GM19023 (cell line): Measurements from ENCODE around the gene FBXW11.

Experiments used
- ATAC-seq: cut with Tn5 transposase; IDR thresholded peaks from one replicate; pipeline ENCODE4 v1.9.1; 2021; ENCODE audit warnings: mild to moderate bottlenecking, moderate library complexity; ENCODE audit not compliant: unreplicated experiment

Gene FBXW11

GRCh38 chr5:172006321-172007174 is at the start of gene FBXW11:
FBXW11 (minus strand) TSS chr5:172006638; CDS start chr5:172006502, 136 bp downstream.
- ATAC-seq: peak; percentile 82

- no peak for ATAC-seq
Observed at GRCh38 chr5:172055996-172056395, 49.6 kb upstream of the FBXW11 start.

GRCh38 chr5:172055421-172055820 is 49.0 kb upstream of the FBXW11 start:
- ATAC-seq: no peak

GRCh38 chr5:172054611-172055153 is 48.2 kb upstream of the FBXW11 start:
- no peak for ATAC-seq

- no peak for ATAC-seq
Observed at GRCh38 chr5:172052450-172053236, 46.2 kb upstream of the FBXW11 start.

GRCh38 chr5:172051643-172052339 is 45.4 kb upstream of the FBXW11 start:
- no peak for ATAC-seq

GRCh38 chr5:172050080-172050479 is 43.6 kb upstream of the FBXW11 start:
- ATAC-seq: no peak

GRCh38 chr5:172049226-172049796 is 42.9 kb upstream of the FBXW11 start:
- ATAC-seq: no peak

- ATAC-seq: no peak
Observed at GRCh38 chr5:172048539-172049101, 42.2 kb upstream of the FBXW11 start.

GRCh38 chr5:172048170-172048422 is 41.7 kb upstream of the FBXW11 start:
- no peak for ATAC-seq

GRCh38 chr5:172046593-172046992 is 40.2 kb upstream of the FBXW11 start:
- ATAC-seq: no peak

- ATAC-seq: no peak
Observed at GRCh38 chr5:172045315-172045632, 38.8 kb upstream of the FBXW11 start.

- no peak for ATAC-seq
Observed at GRCh38 chr5:172044631-172045314, 38.3 kb upstream of the FBXW11 start.

GRCh38 chr5:172043865-172044264 is 37.4 kb upstream of the FBXW11 start:
- ATAC-seq: no peak

GRCh38 chr5:172042183-172042582 is 35.7 kb upstream of the FBXW11 start:
- ATAC-seq: no peak

GRCh38 chr5:172038167-172038566 is 31.7 kb upstream of the FBXW11 start:
- ATAC-seq: no peak

- ATAC-seq: peak; percentile 95
Observed at GRCh38 chr5:172035049-172035448, 28.6 kb upstream of the FBXW11 start.

GRCh38 chr5:172031894-172032461 is 25.5 kb upstream of the FBXW11 start:
- ATAC-seq: no peak

GRCh38 chr5:172029876-172030275 is 23.4 kb upstream of the FBXW11 start:
- no peak for ATAC-seq

GRCh38 chr5:172028167-172028566 is 21.7 kb upstream of the FBXW11 start:
- ATAC-seq: no peak
